Left ventricle myocardium inferior (tissue), 1 donor: ENCODE data around the gene POLR3E. TPM values are rescaled to one million over a fixed set of nuclear protein-coding genes. Genes with fewer than 3 reads are reported as not detected.

Experiments
- DNase-seq: peaks from one replicate; pipeline ENCODE4 v3.0.0-alpha.2; 2020
- H3K27ac ChIP-seq: fragments of 200-600 bp; replicated peaks from 2 replicates; pipeline ENCODE4 v1.8.0; 2021
- H3K27me3 ChIP-seq: fragments of 200-600 bp; 2 replicates; pipeline ENCODE4 v1.8.0; 2021; ENCODE audit warnings: low read depth
- H3K36me3 ChIP-seq: fragments of 200-600 bp; 2 replicates; pipeline ENCODE4 v1.8.0; 2021
- H3K4me1 ChIP-seq: fragments of 200-600 bp; 2 replicates; pipeline ENCODE4 v1.8.0; 2021
- H3K4me3 ChIP-seq: fragments of 200-600 bp; 2 replicates; pipeline ENCODE4 v1.8.0; 2021; ENCODE audit warnings: mild to moderate bottlenecking, moderate library complexity
- H3K9me3 ChIP-seq: fragments of 200-600 bp; replicated peaks from 2 replicates; pipeline ENCODE4 v1.8.0; 2021
- intact Hi-C: fragments of 100-400 bp; cut with micrococcal nuclease; formaldehyde crosslinking; loops from one replicate; pipeline ENCODE4 v1.11.0; 2022
- total RNA-seq: library from RNA; stranded (reverse); fragmentation: NEBNext Ultra II Directional; extraction: Animal tissue kit (Norgen Biotek cat#: 25700); gene quantifications from one replicate; pipeline ENCODE4 v1.2.1, GENCODE V29; 2021
- TF ChIP-seq, protein P1 (sequence below): fragments of 200-600 bp; IDR thresholded peaks from 2 replicates; pipeline ENCODE4 v1.8.0; 2021; ENCODE audit warnings: antibody characterized with exemption, mild to moderate bottlenecking, borderline replicate concordance
- donor health status: DM: no; HTN: yes; CAD: no; lungs with severe emphysema.

POLR3E gene
- total RNA-seq, 1 donor from 2014 or later: 38.4 TPM

DNA sequence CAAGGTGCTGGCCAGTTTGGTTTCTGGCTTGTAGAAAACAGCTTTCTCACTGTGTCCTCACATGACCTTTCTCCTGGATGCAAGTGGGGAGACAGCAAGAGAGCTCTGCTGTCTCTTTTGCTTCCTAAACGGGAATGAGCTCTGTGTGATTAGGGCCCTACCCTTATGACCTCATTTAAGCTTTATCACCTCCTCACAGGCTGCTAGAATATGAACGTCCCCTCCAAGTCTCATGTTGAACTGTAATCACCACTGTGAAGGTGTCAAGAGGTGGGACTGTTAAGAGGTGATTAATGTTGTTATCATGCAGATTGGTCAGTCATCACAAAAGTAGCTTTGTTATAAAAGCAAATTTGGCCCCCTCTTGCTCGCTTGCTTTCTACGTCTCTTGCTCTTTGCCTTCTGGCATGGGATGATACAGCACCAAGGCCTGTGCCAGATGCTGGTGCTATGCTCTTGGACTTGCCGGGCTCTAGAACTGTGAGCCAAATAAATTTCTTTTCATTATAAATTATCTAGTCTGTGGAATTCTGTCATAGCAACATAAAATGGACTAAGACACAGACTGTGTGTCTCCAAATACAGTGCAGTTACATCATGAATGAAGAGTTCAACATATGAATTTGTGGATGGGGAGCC, 14.8 kb upstream of the POLR3E start:
- H3K4me3 ChIP-seq: no peak overlapping the region
- DNase-seq: no peak
- H3K27ac ChIP-seq: no peak overlapping the region
- intact Hi-C loops: no loop called here
- no peaks in the 10 kb centered on the region for H3K9me3 ChIP-seq
- TF ChIP-seq, protein P1, sequence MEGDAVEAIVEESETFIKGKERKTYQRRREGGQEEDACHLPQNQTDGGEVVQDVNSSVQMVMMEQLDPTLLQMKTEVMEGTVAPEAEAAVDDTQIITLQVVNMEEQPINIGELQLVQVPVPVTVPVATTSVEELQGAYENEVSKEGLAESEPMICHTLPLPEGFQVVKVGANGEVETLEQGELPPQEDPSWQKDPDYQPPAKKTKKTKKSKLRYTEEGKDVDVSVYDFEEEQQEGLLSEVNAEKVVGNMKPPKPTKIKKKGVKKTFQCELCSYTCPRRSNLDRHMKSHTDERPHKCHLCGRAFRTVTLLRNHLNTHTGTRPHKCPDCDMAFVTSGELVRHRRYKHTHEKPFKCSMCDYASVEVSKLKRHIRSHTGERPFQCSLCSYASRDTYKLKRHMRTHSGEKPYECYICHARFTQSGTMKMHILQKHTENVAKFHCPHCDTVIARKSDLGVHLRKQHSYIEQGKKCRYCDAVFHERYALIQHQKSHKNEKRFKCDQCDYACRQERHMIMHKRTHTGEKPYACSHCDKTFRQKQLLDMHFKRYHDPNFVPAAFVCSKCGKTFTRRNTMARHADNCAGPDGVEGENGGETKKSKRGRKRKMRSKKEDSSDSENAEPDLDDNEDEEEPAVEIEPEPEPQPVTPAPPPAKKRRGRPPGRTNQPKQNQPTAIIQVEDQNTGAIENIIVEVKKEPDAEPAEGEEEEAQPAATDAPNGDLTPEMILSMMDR: no peak
- H3K27me3 ChIP-seq: no peaks in the 10 kb centered on the region
- peaks cover 83% of the 10 kb centered on the region for H3K36me3 ChIP-seq
- peaks cover 8% of the 10 kb centered on the region for H3K4me1 ChIP-seq

DNA sequence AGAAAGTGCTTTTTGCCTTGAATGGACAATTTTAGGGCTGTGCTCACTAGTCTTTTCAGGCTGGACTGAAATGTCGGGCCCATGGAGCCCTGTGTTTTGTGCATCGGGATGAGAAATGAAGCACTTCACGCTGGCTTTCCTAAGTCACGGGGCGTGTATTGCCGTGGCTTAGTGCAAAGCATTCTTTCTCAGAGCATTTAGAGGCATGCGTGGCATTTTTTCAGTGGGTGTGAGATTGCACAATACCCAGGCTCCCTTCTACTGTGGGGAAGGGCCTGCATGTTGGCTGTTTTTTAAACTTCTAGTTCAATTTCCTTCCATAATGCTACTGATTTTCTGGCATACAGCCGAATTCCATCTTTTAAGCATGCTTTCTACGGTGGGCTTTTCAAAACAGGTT, 12.6 kb upstream of the POLR3E start:
- intact Hi-C loops: no loop called here
- Histone ChIP-seq H3K36me3 (peaks cover 69% of the 10 kb centered on the region), H3K4me3 (no peak overlapping the region), H3K27me3 (no peaks in the 10 kb centered on the region), H3K9me3 (no peaks in the 10 kb centered on the region), H3K27ac (no peak overlapping the region), H3K4me1 (peaks cover 4% of the 10 kb centered on the region)
- TF ChIP-seq, protein P1: no peak
- DNase-seq: no peak

DNA sequence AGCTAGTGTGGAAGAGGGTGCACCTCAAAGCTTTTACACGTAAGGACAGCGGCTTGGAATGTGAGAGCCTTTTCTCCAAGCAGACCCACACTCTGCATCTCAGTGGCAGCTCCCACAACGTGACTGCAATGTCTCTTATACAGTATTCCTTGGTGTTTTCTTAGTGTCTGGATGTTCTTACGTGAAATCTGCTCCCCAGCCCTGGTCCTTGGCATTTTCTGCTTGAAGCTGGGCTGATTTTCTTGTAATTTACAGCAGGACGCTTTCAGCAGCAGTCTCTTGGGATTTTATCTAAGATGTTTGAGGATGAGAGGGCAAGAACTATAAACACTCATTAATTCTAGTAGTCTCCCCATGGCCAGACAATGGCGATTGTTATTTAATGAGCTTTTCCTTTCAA, 12.1 kb upstream of the POLR3E start:
- H3K27me3 ChIP-seq: no peaks in the 10 kb centered on the region
- peaks cover 4% of the 10 kb centered on the region for H3K4me1 ChIP-seq
- TF ChIP-seq, protein P1: no peak
- no peaks in the 10 kb centered on the region for H3K9me3 ChIP-seq
- intact Hi-C loops: no loop called here
- no peak overlapping the region for H3K27ac ChIP-seq
- H3K36me3 ChIP-seq: peaks cover 65% of the 10 kb centered on the region
- H3K4me3 ChIP-seq: no peak overlapping the region
- DNase-seq: no peak

DNA sequence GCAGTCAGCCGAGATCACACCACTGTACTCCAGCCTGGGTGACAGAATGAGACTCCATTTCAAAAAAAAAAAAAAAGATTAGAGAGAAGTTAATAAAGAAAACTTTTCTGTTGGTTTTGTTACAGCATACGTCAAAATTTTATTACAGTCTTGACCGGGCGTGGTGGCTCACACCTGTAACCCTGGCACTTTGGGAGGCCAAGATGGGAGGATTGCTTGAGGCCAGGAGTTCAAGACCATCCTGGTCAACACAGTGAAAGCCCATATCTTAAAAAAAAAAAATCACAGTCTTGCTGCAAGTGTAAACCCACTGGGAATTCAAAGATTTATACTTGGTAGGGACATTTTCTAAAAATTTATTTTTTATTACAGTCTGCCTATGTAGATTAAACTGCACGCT, 6.2 kb upstream of the POLR3E start:
- intact Hi-C loops: no loop called here

DNA sequence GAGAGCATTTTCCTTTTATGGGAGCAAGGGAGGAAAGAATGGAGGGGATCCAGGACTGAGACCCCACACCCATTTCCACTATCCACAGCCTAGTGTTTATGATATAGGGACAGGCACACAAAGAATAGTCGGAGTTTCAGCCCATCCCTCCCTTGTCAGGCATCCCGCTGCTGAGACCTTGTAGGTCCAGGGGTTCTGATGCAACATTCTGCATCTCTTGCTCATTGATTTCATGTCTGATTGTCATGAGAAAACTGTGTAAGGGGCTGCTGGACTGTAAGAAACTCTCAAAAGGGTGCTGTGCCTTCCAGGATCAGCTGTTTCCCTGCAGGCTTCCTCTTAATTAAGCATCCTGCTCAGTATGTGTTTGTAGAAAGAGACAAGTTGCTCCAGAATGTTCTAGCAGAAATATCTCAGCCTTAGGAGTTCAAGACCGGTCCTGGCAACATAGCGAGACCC, 5.3 kb upstream of the POLR3E start:
- intact Hi-C loops: no loop called here
- TF ChIP-seq, protein P1: no peak

More for the DNA sequence above, 6.2 kb upstream of the POLR3E start:
- H3K9me3 ChIP-seq: no peaks in the 10 kb centered on the region
- TF ChIP-seq, protein P1: no peak
- H3K27ac ChIP-seq: no peak overlapping the region
- H3K4me3 ChIP-seq: no peak overlapping the region
- no peaks in the 10 kb centered on the region for H3K27me3 ChIP-seq
- no peak for DNase-seq
- peaks cover 2% of the 10 kb centered on the region for H3K4me1 ChIP-seq
- peaks cover 6% of the 10 kb centered on the region for H3K36me3 ChIP-seq

More for the DNA sequence above, 5.3 kb upstream of the POLR3E start:
- no peaks in the 10 kb centered on the region for H3K9me3 ChIP-seq
- no peak overlapping the region for H3K4me3 ChIP-seq
- no peaks in the 10 kb centered on the region for H3K36me3 ChIP-seq
- no peaks in the 10 kb centered on the region for H3K27me3 ChIP-seq
- H3K27ac ChIP-seq: no peak overlapping the region
- DNase-seq: no peak
- H3K4me1 ChIP-seq: peaks cover 11% of the 10 kb centered on the region
